ENCODE measurements around the gene CCDC134. TPM values are rescaled to one million over a fixed set of nuclear protein-coding genes. Genes with fewer than 3 reads are reported as not detected.

CCDC134 gene
- total RNA-seq = 10 to 100 TPM in 1 of 7 donors, 1 to 10 TPM in 6; 7.9 to 13.3 (median 8.8) TPM
- polyA plus RNA-seq = 1 to 10 TPM; 1.3 to 4.9 TPM
- long read RNA-seq, donor 1, partial matches to known transcripts = 1 of 4 reads
- long read RNA-seq, donor 1, other reads (novel, unspliced or antisense) = 1 of 4 reads
- long read RNA-seq, donor 2, partial matches to known transcripts = 0 of 4 reads
- long read RNA-seq, donor 2, other reads (novel, unspliced or antisense) = 0 of 4 reads
- long read RNA-seq, donor 3, partial matches to known transcripts = 0 of 1 reads
- long read RNA-seq, donor 3, other reads (novel, unspliced or antisense) = 0 of 1 reads

GRCh38 chr22:41800348-41801146 lies at the start of gene CCDC134:
Gene CCDC134, plus strand, starts transcription at chr22:41800679. Its CDS starts 8,212 bp downstream, at chr22:41808891.
- peak; percentile 89 to 94 (median 92) for DNase-seq
- Histone ChIP-seq H3K4me1 (ENCODE audit: insufficient read depth) (no peaks in the 10 kb centered on the region), H3K9me3 (no peaks in the 10 kb centered on the region), H3K27ac (peak within 1 kb of the TSS; percentile 18 to 87), H3K36me3 (no peaks in the 10 kb centered on the region), H3K4me3 (peak within 1 kb of the TSS; percentile 90), H3K27me3 (no peaks in the 10 kb centered on the region)
- 0% methylated on average over 51 to 52 of the region's 52 CpGs for WGBS, 3 donors
- TF ChIP-seq, protein P1, sequence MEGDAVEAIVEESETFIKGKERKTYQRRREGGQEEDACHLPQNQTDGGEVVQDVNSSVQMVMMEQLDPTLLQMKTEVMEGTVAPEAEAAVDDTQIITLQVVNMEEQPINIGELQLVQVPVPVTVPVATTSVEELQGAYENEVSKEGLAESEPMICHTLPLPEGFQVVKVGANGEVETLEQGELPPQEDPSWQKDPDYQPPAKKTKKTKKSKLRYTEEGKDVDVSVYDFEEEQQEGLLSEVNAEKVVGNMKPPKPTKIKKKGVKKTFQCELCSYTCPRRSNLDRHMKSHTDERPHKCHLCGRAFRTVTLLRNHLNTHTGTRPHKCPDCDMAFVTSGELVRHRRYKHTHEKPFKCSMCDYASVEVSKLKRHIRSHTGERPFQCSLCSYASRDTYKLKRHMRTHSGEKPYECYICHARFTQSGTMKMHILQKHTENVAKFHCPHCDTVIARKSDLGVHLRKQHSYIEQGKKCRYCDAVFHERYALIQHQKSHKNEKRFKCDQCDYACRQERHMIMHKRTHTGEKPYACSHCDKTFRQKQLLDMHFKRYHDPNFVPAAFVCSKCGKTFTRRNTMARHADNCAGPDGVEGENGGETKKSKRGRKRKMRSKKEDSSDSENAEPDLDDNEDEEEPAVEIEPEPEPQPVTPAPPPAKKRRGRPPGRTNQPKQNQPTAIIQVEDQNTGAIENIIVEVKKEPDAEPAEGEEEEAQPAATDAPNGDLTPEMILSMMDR (IDR thresholded peaks at IDR 0.05) = no peak
- peak; percentile 60 for TF ChIP-seq POLR2A (IDR thresholded peaks at IDR 0.05)
- intact Hi-C loops (cut with DNase I) = no loop called here

GRCh38 chr22:41752011-41752970 lies 48.2 kb upstream of the CCDC134 start:
- Histone ChIP-seq H3K27ac (no peak overlapping the region), H3K4me3 (no peak overlapping the region), H3K4me1 (ENCODE audit: insufficient read depth) (no peaks in the 10 kb centered on the region), H3K9me3 (no peaks in the 10 kb centered on the region), H3K36me3 (no peaks in the 10 kb centered on the region), H3K27me3 (no peaks in the 10 kb centered on the region)
- WGBS, 3 donors = 74 to 77% (median 76%) methylated on average over 5 of the region's 5 CpGs
- TF ChIP-seq POLR2A (IDR thresholded peaks at IDR 0.05) (no peak), EP300 (IDR thresholded peaks at IDR 0.05) (no peak)
- TF ChIP-seq, protein P1 (IDR thresholded peaks at IDR 0.05) = no peak
- no peak for DNase-seq
- intact Hi-C loops (cut with DNase I) = no loop called here

- Histone ChIP-seq H3K4me3 (no peak overlapping the region), H3K27me3 (no peaks in the 10 kb centered on the region), H3K4me1 (ENCODE audit: insufficient read depth) (no peaks in the 10 kb centered on the region), H3K9me3 (no peaks in the 10 kb centered on the region), H3K27ac (no peak overlapping the region), H3K36me3 (no peaks in the 10 kb centered on the region)
- 44 to 48% (median 48%) methylated on average over 2 of the region's 2 CpGs for whole genome bisulfite sequencing, 3 donors
- intact Hi-C loops (cut with DNase I) = no loop called here
- TF ChIP-seq POLR2A (IDR thresholded peaks at IDR 0.05) = no peak
- no peak for TF ChIP-seq EP300 (IDR thresholded peaks at IDR 0.05)
- TF ChIP-seq, protein P1 (IDR thresholded peaks at IDR 0.05) = no peak
- no peak for DNase-seq
Measured at GRCh38 chr22:41753984-41754383, 46.5 kb upstream of the CCDC134 start.

- no peak for TF ChIP-seq EP300 (IDR thresholded peaks at IDR 0.05)
- TF ChIP-seq, protein P1 (IDR thresholded peaks at IDR 0.05) = no peak
- TF ChIP-seq POLR2A (IDR thresholded peaks at IDR 0.05) = no peak
- H3K4me1 ChIP-seq (ENCODE audit: insufficient read depth) = no peaks in the 10 kb centered on the region
- no peak overlapping the region for H3K27ac ChIP-seq
- WGBS, 3 donors = 94 to 98% (median 95%) methylated on average over 5 of the region's 5 CpGs
- no peaks in the 10 kb centered on the region for H3K9me3 ChIP-seq
- intact Hi-C loops (cut with DNase I) = no loop called here
- H3K27me3 ChIP-seq = no peaks in the 10 kb centered on the region
- H3K36me3 ChIP-seq = no peaks in the 10 kb centered on the region
- H3K4me3 ChIP-seq = no peak overlapping the region
- DNase-seq = no peak
Measured at GRCh38 chr22:41757502-41757901, 43.0 kb upstream of the CCDC134 start.

Data from ovary (tissue), 10 donors.